Activated CD4-positive, alpha-beta memory T cell treated with anti-CD3 and anti-CD28 coated beads, Interleukin-2, amount 10 ng/mL, durations not matched to agents 7 days and 5 days (primary cell): ENCODE data around the gene FBXL7. TPM values are rescaled to one million over a fixed set of nuclear protein-coding genes. Genes with fewer than 3 reads are reported as not detected.

Experiments used
- CTCF ChIA-PET: fragments of 350-600 bp; sonication (Branson Sonifier 250); formaldehyde crosslinking; loops from one replicate; lab custom pipeline; 2021; ENCODE audit warnings: antibody characterized with exemption, inconsistent platforms; lab: Charles Lee
- POLR2A ChIA-PET: fragments of 350-600 bp; sonication (Branson Sonifier 250); formaldehyde crosslinking; loops from one replicate; lab custom pipeline; 2021; ENCODE audit warnings: antibody characterized with exemption; lab: Charles Lee
- DNase-seq: peaks from one replicate; pipeline ENCODE4 v3.0.0-alpha.2; 2020
- H3K27ac Mint-ChIP-seq: one replicate; pipeline ENCODE4 v1.8.0; 2021; ENCODE audit warnings: mild to moderate bottlenecking, mixed read lengths
- H3K27me3 Mint-ChIP-seq: one replicate; pipeline ENCODE4 v1.8.0; 2021; ENCODE audit warnings: mixed read lengths
- H3K36me3 Mint-ChIP-seq: one replicate; pipeline ENCODE4 v1.8.0; 2021; ENCODE audit warnings: low read depth, mixed read lengths
- H3K4me1 Mint-ChIP-seq: one replicate; pipeline ENCODE4 v1.8.0; 2021; ENCODE audit warnings: mixed read lengths
- H3K4me3 Mint-ChIP-seq: one replicate; pipeline ENCODE4 v1.8.0; 2021; ENCODE audit warnings: mild to moderate bottlenecking, mixed read lengths
- H3K9me3 Mint-ChIP-seq: one replicate; pipeline ENCODE4 v1.8.0; 2021; ENCODE audit warnings: mixed read lengths
- total RNA-seq, 2 experiments: library from RNA; stranded (reverse); gene quantifications; one replicate each; pipeline ENCODE4 v1.2.3, GENCODE V29; 2021

The FBXL7 gene
- total RNA-seq, 2 experiments from 2014 or later, result not detected

- peaks cover 10% of the 10 kb centered on the region for H3K9me3 Mint-ChIP-seq
- ChIA-PET CTCF (no interaction called here), POLR2A (no interaction called here)
- no peak overlapping the region for H3K4me3 Mint-ChIP-seq
- no peak for DNase-seq
- no peaks in the 10 kb centered on the region for H3K27me3 Mint-ChIP-seq
- no peaks in the 10 kb centered on the region for H3K36me3 Mint-ChIP-seq
- H3K27ac Mint-ChIP-seq, result no peak overlapping the region
- no peaks in the 10 kb centered on the region for H3K4me1 Mint-ChIP-seq
Observed at GRCh38 chr5:15533129-15533893, 33.3 kb downstream of the FBXL7 start.

- Mint-ChIP-seq H3K4me3 (no peak overlapping the region), H3K4me1 (no peaks in the 10 kb centered on the region), H3K36me3 (no peaks in the 10 kb centered on the region), H3K9me3 (peaks cover 6% of the 10 kb centered on the region), H3K27ac (no peak overlapping the region), H3K27me3 (no peaks in the 10 kb centered on the region)
- CTCF ChIA-PET, result no interaction called here
- no peak for DNase-seq
- POLR2A ChIA-PET, result no interaction called here
Observed at GRCh38 chr5:15535938-15536337, 36.0 kb downstream of the FBXL7 start.

GRCh38 chr5:15538516-15538915, 38.5 kb downstream of the FBXL7 start:
- CTCF ChIA-PET, result no interaction called here
- Mint-ChIP-seq H3K4me3 (no peak overlapping the region), H3K36me3 (no peaks in the 10 kb centered on the region)

GRCh38 chr5:15539951-15540350, 40.0 kb downstream of the FBXL7 start:
- ChIA-PET CTCF (no interaction called here), POLR2A (no interaction called here)
- no peaks in the 10 kb centered on the region for H3K4me1 Mint-ChIP-seq
- no peak for DNase-seq
- no peak overlapping the region for H3K4me3 Mint-ChIP-seq
- H3K36me3 Mint-ChIP-seq, result no peaks in the 10 kb centered on the region
- H3K27ac Mint-ChIP-seq, result no peak overlapping the region
- H3K9me3 Mint-ChIP-seq, result peaks cover 2% of the 10 kb centered on the region
- no peaks in the 10 kb centered on the region for H3K27me3 Mint-ChIP-seq

More at GRCh38 chr5:15538516-15538915, 38.5 kb downstream of the FBXL7 start:
- POLR2A ChIA-PET, result no interaction called here
- Mint-ChIP-seq H3K9me3 (peaks cover 2% of the 10 kb centered on the region), H3K27me3 (no peaks in the 10 kb centered on the region), H3K27ac (no peak overlapping the region), H3K4me1 (no peaks in the 10 kb centered on the region)
- DNase-seq, result no peak

- CTCF ChIA-PET, result no interaction called here
- DNase-seq, result no peak
- POLR2A ChIA-PET, result no interaction called here
- no peaks in the 10 kb centered on the region for H3K4me1 Mint-ChIP-seq
- H3K27ac Mint-ChIP-seq, result no peak overlapping the region
- H3K9me3 Mint-ChIP-seq, result peaks cover 2% of the 10 kb centered on the region
- H3K36me3 Mint-ChIP-seq, result no peaks in the 10 kb centered on the region
- H3K4me3 Mint-ChIP-seq, result no peak overlapping the region
- H3K27me3 Mint-ChIP-seq, result no peaks in the 10 kb centered on the region
Observed at GRCh38 chr5:15544039-15544438, 44.1 kb downstream of the FBXL7 start.

GRCh38 chr5:15545082-15545481, 45.1 kb downstream of the FBXL7 start:
- CTCF ChIA-PET, result no interaction called here
- H3K4me1 Mint-ChIP-seq, result no peaks in the 10 kb centered on the region

GRCh38 chr5:15547261-15547839, 47.4 kb downstream of the FBXL7 start:
- Mint-ChIP-seq H3K36me3 (no peaks in the 10 kb centered on the region), H3K4me3 (no peak overlapping the region), H3K27ac (no peak overlapping the region), H3K9me3 (peaks cover 3% of the 10 kb centered on the region), H3K4me1 (no peaks in the 10 kb centered on the region), H3K27me3 (no peaks in the 10 kb centered on the region)
- ChIA-PET CTCF (no interaction called here), POLR2A (no interaction called here)
- no peak for DNase-seq

More at GRCh38 chr5:15545082-15545481, 45.1 kb downstream of the FBXL7 start:
- Mint-ChIP-seq H3K27ac (no peak overlapping the region), H3K36me3 (no peaks in the 10 kb centered on the region), H3K4me3 (no peak overlapping the region), H3K9me3 (peaks cover 2% of the 10 kb centered on the region), H3K27me3 (no peaks in the 10 kb centered on the region)
- no peak for DNase-seq
- POLR2A ChIA-PET, result no interaction called here

GRCh38 chr5:15549961-15550360, 50.0 kb downstream of the FBXL7 start:
- peaks cover 7% of the 10 kb centered on the region for H3K9me3 Mint-ChIP-seq
- no peaks in the 10 kb centered on the region for H3K4me1 Mint-ChIP-seq
- no peak overlapping the region for H3K4me3 Mint-ChIP-seq
- POLR2A ChIA-PET, result no interaction called here
- DNase-seq, result no peak
- H3K27me3 Mint-ChIP-seq, result no peaks in the 10 kb centered on the region
- no peak overlapping the region for H3K27ac Mint-ChIP-seq
- CTCF ChIA-PET, result no interaction called here
- H3K36me3 Mint-ChIP-seq, result no peaks in the 10 kb centered on the region

GRCh38 chr5:15550502-15551112, 50.6 kb downstream of the FBXL7 start:
- Mint-ChIP-seq H3K36me3 (no peaks in the 10 kb centered on the region), H3K4me3 (no peak overlapping the region), H3K9me3 (peaks cover 7% of the 10 kb centered on the region), H3K27me3 (no peaks in the 10 kb centered on the region), H3K27ac (no peak overlapping the region), H3K4me1 (no peaks in the 10 kb centered on the region)
- no peak for DNase-seq
- CTCF ChIA-PET, result no interaction called here
- POLR2A ChIA-PET, result no interaction called here

GRCh38 chr5:15551113-15551504, 51.1 kb downstream of the FBXL7 start:
- Mint-ChIP-seq H3K9me3 (peaks cover 7% of the 10 kb centered on the region), H3K4me1 (no peaks in the 10 kb centered on the region), H3K27ac (no peak overlapping the region), H3K36me3 (no peaks in the 10 kb centered on the region), H3K27me3 (no peaks in the 10 kb centered on the region), H3K4me3 (no peak overlapping the region)
- POLR2A ChIA-PET, result no interaction called here
- no peak for DNase-seq
- CTCF ChIA-PET, result no interaction called here

- Mint-ChIP-seq H3K27ac (no peak overlapping the region), H3K9me3 (peaks cover 11% of the 10 kb centered on the region), H3K4me3 (no peak overlapping the region), H3K4me1 (no peaks in the 10 kb centered on the region), H3K27me3 (no peaks in the 10 kb centered on the region), H3K36me3 (no peaks in the 10 kb centered on the region)
- ChIA-PET CTCF (no interaction called here), POLR2A (no interaction called here)
- DNase-seq, result no peak
Observed at GRCh38 chr5:15554542-15554941, 54.6 kb downstream of the FBXL7 start.

GRCh38 chr5:15555176-15555575, 55.2 kb downstream of the FBXL7 start:
- Mint-ChIP-seq H3K9me3 (peaks cover 11% of the 10 kb centered on the region), H3K27me3 (no peaks in the 10 kb centered on the region), H3K36me3 (no peaks in the 10 kb centered on the region), H3K4me3 (no peak overlapping the region), H3K4me1 (no peaks in the 10 kb centered on the region), H3K27ac (no peak overlapping the region)
- no peak for DNase-seq
- ChIA-PET POLR2A (no interaction called here), CTCF (no interaction called here)

- POLR2A ChIA-PET, result no interaction called here
- DNase-seq, result no peak
- CTCF ChIA-PET, result no interaction called here
- H3K4me3 Mint-ChIP-seq, result no peak overlapping the region
- peaks cover 4% of the 10 kb centered on the region for H3K9me3 Mint-ChIP-seq
- no peaks in the 10 kb centered on the region for H3K4me1 Mint-ChIP-seq
- H3K36me3 Mint-ChIP-seq, result no peaks in the 10 kb centered on the region
- no peak overlapping the region for H3K27ac Mint-ChIP-seq
- no peaks in the 10 kb centered on the region for H3K27me3 Mint-ChIP-seq
Observed at GRCh38 chr5:15558240-15558639, 58.3 kb downstream of the FBXL7 start.
